CD4-positive, alpha-beta T cell (primary cell): ENCODE measurements around the gene NPIPB8. TPM values are rescaled to one million over a fixed set of nuclear protein-coding genes. Genes with fewer than 3 reads are reported as not detected.

Source experiments
- ATAC-seq: fragments of 200-7000 bp; cut with Tn5 transposase; one replicate; pipeline ENCODE4 v1.10.0; 2022; ENCODE audit warnings: mild to moderate bottlenecking; ENCODE audit not compliant: poor library complexity
- CTCF ChIA-PET: fragments of 350-600 bp; sonication (Branson Sonifier 250); formaldehyde crosslinking; loops from one replicate; lab custom pipeline; 2021; ENCODE audit warnings: antibody characterized with exemption, inconsistent platforms; lab: Charles Lee
- POLR2A ChIA-PET: fragments of 350-600 bp; sonication (Branson Sonifier 250); formaldehyde crosslinking; loops from one replicate; lab custom pipeline; 2021; ENCODE audit warnings: antibody characterized with exemption, inconsistent platforms; lab: Charles Lee
- DNase-seq, 14 experiments: peaks; one replicate each; pipeline ENCODE4 v3.0.0-alpha.2; 2013 to 2020; ENCODE audit warnings: mixed read lengths in 2 of 14
- H3K27ac ChIP-seq, 2 donors: one replicate each; pipeline versions ENCODE4 v1.5.1 to v1.7.0; 2013; ENCODE audit warnings: low read length in 2 of 2, low read depth in 1 of 2, mild to moderate bottlenecking in 1 of 2
- H3K27me3 ChIP-seq, 2 experiments: 1 replicate in 1 of 2; 2 replicates in 1 of 2; pipeline versions ENCODE4 v1.6.1 to v1.7.0; 2013; ENCODE audit warnings: low read length in 2 of 2, control low read depth in 1 of 2, mild to moderate bottlenecking in 1 of 2, moderate library complexity in 1 of 2; ENCODE audit not compliant: insufficient read depth in 2 of 2, control insufficient read depth in 1 of 2
- H3K36me3 ChIP-seq: one replicate; pipeline ENCODE4 v1.6.1; 2013; ENCODE audit warnings: low read length, control low read depth; ENCODE audit not compliant: insufficient read depth
- H3K4me1 ChIP-seq: one replicate; pipeline ENCODE4 v1.6.1; 2013; ENCODE audit warnings: low read length, control low read depth; ENCODE audit not compliant: insufficient read depth
- H3K4me3 ChIP-seq: one replicate; pipeline ENCODE4 v1.5.1; 2013; ENCODE audit warnings: mild to moderate bottlenecking, low read length, moderate library complexity
- H3K9me3 ChIP-seq, 2 experiments: 1 replicate in 1 of 2; 2 replicates in 1 of 2; pipeline versions ENCODE4 v1.6.1 to v1.7.0; 2013; ENCODE audit warnings: low read length in 2 of 2, mild to moderate bottlenecking in 2 of 2, control low read depth in 1 of 2, moderate library complexity in 1 of 2; ENCODE audit not compliant: control insufficient read depth in 1 of 2, insufficient read depth in 1 of 2
- H3K27ac Mint-ChIP-seq: one replicate; pipeline ENCODE4 v1.8.0; 2020; ENCODE audit warnings: mixed read lengths
- H3K27me3 Mint-ChIP-seq: one replicate; pipeline ENCODE4 v1.8.0; 2021; ENCODE audit warnings: mixed read lengths
- H3K36me3 Mint-ChIP-seq: one replicate; pipeline ENCODE4 v1.8.0; 2021; ENCODE audit warnings: low read depth, mixed read lengths
- H3K4me1 Mint-ChIP-seq: one replicate; pipeline ENCODE4 v1.8.0; 2021; ENCODE audit warnings: low read depth, mixed read lengths
- H3K4me3 Mint-ChIP-seq: one replicate; pipeline ENCODE4 v1.8.0; 2020; ENCODE audit warnings: mild to moderate bottlenecking, mixed read lengths
- H3K9me3 Mint-ChIP-seq: one replicate; pipeline ENCODE4 v1.8.0; 2020; ENCODE audit warnings: mixed read lengths
- intact Hi-C, 2 experiments: fragments of 100-400 bp; cut with DNase I in 1 of 2; cut with micrococcal nuclease in 1 of 2; formaldehyde crosslinking; loops; one replicate each; pipeline versions ENCODE4 v1.15.1 to v1.9.0; 2023 to 2025; cut with DNase I, micrococcal nuclease
- total RNA-seq, 174 experiments: library from RNA in 2 of 174; stranded (reverse) in 2 of 174; gene quantifications; one replicate each; pipeline ENCODE4 v1.2.3 and lab custom pipeline; 2021 to 2026
- TF ChIP-seq, protein P1 (sequence below): fragments of 200-600 bp; IDR thresholded peaks from one replicate; pipeline ENCODE4 v1.8.0; 2022; ENCODE audit warnings: antibody characterized with exemption, mild to moderate bottlenecking

NPIPB8 gene
- total RNA-seq, 2 experiments from 2014 or later: 0.58 TPM; not detected in 1

- Histone ChIP-seq H3K4me3 (no peak overlapping the region), H3K27ac (no peak overlapping the region), H3K4me1 (no peaks in the 10 kb centered on the region), H3K36me3 (peaks cover 48% of the 10 kb centered on the region), H3K27me3 (no peaks in the 10 kb centered on the region), H3K9me3 (no peaks in the 10 kb centered on the region)
- Mint-ChIP-seq H3K27me3 (no peaks in the 10 kb centered on the region), H3K4me3 (no peak overlapping the region), H3K4me1 (no peaks in the 10 kb centered on the region), H3K9me3 (no peaks in the 10 kb centered on the region), H3K36me3 (peaks cover 66% of the 10 kb centered on the region), H3K27ac (no peak overlapping the region)
- intact Hi-C loops: loop anchor here in 1 of 2 experiments (5.0 kb wide), 1 partner anchor 68 kb away; no protein-coding TSS in a partner anchor
- POLR2A ChIA-PET: no interaction called here
- no peak for ATAC-seq
- DNase-seq: no peak
- TF ChIP-seq, protein P1, sequence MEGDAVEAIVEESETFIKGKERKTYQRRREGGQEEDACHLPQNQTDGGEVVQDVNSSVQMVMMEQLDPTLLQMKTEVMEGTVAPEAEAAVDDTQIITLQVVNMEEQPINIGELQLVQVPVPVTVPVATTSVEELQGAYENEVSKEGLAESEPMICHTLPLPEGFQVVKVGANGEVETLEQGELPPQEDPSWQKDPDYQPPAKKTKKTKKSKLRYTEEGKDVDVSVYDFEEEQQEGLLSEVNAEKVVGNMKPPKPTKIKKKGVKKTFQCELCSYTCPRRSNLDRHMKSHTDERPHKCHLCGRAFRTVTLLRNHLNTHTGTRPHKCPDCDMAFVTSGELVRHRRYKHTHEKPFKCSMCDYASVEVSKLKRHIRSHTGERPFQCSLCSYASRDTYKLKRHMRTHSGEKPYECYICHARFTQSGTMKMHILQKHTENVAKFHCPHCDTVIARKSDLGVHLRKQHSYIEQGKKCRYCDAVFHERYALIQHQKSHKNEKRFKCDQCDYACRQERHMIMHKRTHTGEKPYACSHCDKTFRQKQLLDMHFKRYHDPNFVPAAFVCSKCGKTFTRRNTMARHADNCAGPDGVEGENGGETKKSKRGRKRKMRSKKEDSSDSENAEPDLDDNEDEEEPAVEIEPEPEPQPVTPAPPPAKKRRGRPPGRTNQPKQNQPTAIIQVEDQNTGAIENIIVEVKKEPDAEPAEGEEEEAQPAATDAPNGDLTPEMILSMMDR: no peak
- CTCF ChIA-PET: no interaction called here
Observed at GRCh38 chr16:28590384-28591340, 47.2 kb upstream of the NPIPB8 start.

- no peak overlapping the region for H3K27ac ChIP-seq
- CTCF ChIA-PET: no interaction called here
- POLR2A ChIA-PET: no interaction called here
- no peaks in the 10 kb centered on the region for H3K27me3 ChIP-seq
- Mint-ChIP-seq H3K36me3 (peaks cover 60% of the 10 kb centered on the region), H3K4me3 (no peak overlapping the region), H3K27me3 (no peaks in the 10 kb centered on the region), H3K4me1 (no peaks in the 10 kb centered on the region), H3K27ac (no peak overlapping the region), H3K9me3 (no peaks in the 10 kb centered on the region)
- no peaks in the 10 kb centered on the region for H3K9me3 ChIP-seq
- TF ChIP-seq, protein P1: no peak
- ATAC-seq: no peak
- no peak for DNase-seq
- no peak overlapping the region for H3K4me3 ChIP-seq
- peaks cover 43% of the 10 kb centered on the region for H3K36me3 ChIP-seq
- intact Hi-C loops: loop anchor here in 1 of 2 experiments (5.0 kb wide), 1 partner anchor 69 kb away; no protein-coding TSS in a partner anchor
- H3K4me1 ChIP-seq: no peaks in the 10 kb centered on the region
Observed at GRCh38 chr16:28591355-28591754, 46.5 kb upstream of the NPIPB8 start.

GRCh38 chr16:28592511-28592910, 45.4 kb upstream of the NPIPB8 start:
- Mint-ChIP-seq H3K4me3 (no peak overlapping the region), H3K4me1 (peaks cover 8% of the 10 kb centered on the region), H3K9me3 (no peaks in the 10 kb centered on the region), H3K36me3 (peaks cover 49% of the 10 kb centered on the region), H3K27me3 (no peaks in the 10 kb centered on the region), H3K27ac (no peak overlapping the region)
- ATAC-seq (no peak), DNase-seq (no peak)
- ChIA-PET POLR2A (no interaction called here), CTCF (no interaction called here)
- H3K27ac ChIP-seq: no peak overlapping the region
- TF ChIP-seq, protein P1: no peak
- H3K36me3 ChIP-seq: peaks cover 32% of the 10 kb centered on the region
- no peak overlapping the region for H3K4me3 ChIP-seq
- intact Hi-C loops: loop anchor here in 1 of 2 experiments (5.0 kb wide), 1 partner anchor 70 kb away; no protein-coding TSS in a partner anchor
- H3K27me3 ChIP-seq: no peaks in the 10 kb centered on the region
- H3K4me1 ChIP-seq: no peaks in the 10 kb centered on the region
- no peaks in the 10 kb centered on the region for H3K9me3 ChIP-seq
